ENCODE measurements around the gene GPM6B.

The GPM6B gene

GRCh38 chrX:13821738-13822137 lies 4.8 kb upstream of the GPM6B start:
- DNase-seq, result no peak

- no peak for DNase-seq
Measured at GRCh38 chrX:13816176-13816575, 717 bp downstream of the GPM6B start.

- DNase-seq, result no peak
Measured at GRCh38 chrX:13815664-13816063, 1.2 kb downstream of the GPM6B start.

- DNase-seq, result no peak
Measured at GRCh38 chrX:13808865-13809264, 8.0 kb downstream of the GPM6B start.

- no peak for DNase-seq
Measured at GRCh38 chrX:13808293-13808692, 8.6 kb downstream of the GPM6B start.

- no peak for DNase-seq
Measured at GRCh38 chrX:13805241-13805640, 11.7 kb downstream of the GPM6B start.

DNA sequence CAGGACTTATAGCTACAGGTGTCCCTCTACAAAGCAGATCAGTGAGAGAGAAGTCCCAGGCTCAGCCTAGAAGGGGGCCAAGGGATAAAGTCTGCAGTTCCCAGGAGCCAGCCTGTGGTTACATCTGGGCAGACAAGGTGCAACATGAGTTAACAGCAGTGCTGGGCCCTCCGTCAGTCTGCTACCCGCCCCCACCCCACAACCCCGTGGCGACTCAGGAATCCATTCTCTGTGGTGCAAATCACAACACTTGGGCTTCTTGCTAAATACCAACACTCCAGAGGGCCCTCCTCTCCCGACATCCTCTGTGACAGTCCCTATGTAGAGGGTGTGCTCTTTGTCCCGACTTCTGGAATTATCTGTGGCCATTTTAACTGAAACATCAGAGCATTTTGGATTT lies 13.8 kb downstream of the GPM6B start:
- no peak for DNase-seq

DNA sequence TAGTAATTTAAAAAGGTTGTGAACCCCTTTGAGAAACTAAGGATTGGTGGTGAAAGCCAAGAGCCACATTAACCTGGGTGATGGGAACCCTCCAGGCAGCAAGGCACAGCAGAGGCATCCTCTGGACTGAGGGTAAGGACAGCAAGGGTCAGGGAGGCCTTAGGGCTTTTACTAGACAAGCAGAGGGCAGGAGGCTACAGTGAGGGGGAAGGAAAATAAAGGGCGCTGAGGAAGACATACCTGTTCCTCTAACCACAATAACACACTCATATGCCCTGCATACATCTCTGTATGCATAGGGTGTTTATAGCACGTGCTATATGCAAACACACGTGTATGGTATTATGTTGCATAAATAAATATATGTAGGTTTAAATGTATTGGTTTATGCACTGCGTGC lies 18.7 kb downstream of the GPM6B start:
- no peak for DNase-seq

DNA sequence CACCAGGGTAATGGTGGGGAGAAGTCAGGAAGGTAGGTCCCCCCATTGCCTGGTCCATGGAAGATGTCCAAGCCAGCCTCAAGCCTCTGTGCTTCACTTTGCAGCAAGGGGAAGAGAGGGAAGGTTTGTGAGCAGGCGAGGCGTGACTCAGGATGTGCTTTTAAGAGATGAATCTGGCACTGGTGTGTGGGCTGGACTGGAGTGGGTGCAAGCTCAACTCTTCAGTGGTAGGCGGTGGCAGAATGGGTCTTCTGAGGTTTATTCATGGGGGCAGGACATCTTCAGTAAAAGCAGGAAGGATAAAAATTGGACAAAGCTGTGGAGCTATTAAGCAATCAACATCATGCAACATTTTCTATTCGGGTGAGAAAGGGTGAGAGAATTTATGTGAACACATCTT lies 19.4 kb downstream of the GPM6B start:
- no peak for DNase-seq

- DNase-seq, result no peak
Measured at GRCh38 chrX:13794417-13794816, 22.5 kb downstream of the GPM6B start.

GRCh38 chrX:13793897-13794296 lies 23.0 kb downstream of the GPM6B start:
- DNase-seq, result no peak

- DNase-seq, result no peak
Measured at GRCh38 chrX:13791559-13791958, 25.3 kb downstream of the GPM6B start.

GRCh38 chrX:13791145-13791544 lies 25.7 kb downstream of the GPM6B start:
- DNase-seq, result no peak

GRCh38 chrX:13790206-13791131 lies 26.4 kb downstream of the GPM6B start:
- DNase-seq, result no peak

GRCh38 chrX:13786048-13786447 lies 30.8 kb downstream of the GPM6B start:
- DNase-seq, result peak; percentile 21

DNA sequence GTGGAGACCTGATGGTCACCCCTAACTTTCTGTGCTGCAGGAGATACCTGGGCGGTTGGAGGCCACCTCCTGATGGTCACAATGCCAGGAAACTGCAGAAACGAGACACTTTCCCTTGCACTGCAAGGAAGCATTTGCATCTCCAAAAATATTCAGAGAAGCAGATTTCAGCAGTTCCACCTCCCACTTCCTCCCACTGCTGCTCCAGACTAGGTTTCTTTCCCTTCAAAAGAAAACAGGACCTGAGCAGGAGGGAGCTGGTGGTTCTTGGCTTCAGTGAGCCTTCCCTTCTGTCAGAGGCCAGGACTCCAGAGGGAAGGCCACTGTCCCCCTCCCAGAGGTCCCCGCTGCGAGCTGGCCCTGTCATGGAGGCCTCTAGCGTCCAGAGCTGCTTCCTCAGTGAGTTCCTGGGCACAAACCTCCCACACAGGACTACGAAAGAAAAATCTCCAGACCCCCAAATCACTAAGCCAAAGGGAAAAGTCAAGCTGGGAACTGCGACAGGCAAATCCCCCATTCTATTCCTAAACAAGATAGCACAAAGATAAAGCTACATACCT lies 35.9 kb downstream of the GPM6B start:
- DNase-seq, result no peak

GRCh38 chrX:13778916-13779315 lies 38.0 kb downstream of the GPM6B start:
- no peak for DNase-seq

DNA sequence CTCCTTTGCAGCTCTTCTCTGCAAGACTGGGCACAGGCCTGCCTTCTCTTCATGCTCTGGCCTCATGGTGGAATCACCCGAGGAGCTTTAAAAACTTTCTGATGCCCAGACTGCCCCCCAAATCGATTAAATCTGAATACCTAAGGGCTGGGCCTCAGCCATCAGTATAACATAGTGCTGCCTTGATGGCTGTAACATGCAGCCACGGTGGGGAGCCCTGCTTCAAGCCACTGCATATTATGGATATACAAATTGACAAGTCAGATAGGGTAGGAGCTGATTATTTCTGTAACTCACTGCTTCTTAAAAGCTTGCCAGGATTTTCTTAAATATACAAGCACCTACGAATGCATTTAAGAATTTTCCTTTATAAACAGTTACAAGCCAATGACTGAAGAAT lies 40.5 kb downstream of the GPM6B start:
- no peak for DNase-seq

GRCh38 chrX:13775837-13776236 lies 41.1 kb downstream of the GPM6B start:
- no peak for DNase-seq

- no peak for DNase-seq
Measured at GRCh38 chrX:13774696-13775095, 42.2 kb downstream of the GPM6B start.

DNA sequence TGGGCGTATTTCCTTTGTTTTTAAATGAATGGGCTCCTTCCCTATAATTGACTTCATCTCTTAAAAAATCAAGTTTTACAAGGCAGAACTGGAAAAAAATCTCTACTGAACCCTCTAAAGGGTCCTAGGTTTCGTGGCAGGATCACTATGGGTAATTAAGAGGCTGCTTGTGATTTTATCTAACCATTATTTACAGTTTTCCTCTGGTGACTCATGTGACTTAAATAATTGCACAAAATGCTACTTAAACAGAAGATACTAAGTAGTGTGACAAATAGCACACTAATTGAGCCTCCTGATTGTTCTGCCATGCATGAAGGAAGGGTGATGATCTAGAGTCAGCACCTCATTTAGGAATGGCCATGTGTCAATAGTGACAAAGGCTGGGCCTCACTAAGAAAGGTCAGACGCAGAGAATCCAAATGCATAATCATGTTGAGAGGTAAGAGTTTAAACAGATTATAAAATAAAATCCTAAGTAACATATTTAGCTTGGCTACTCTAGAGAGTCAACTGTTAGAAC lies 46.8 kb downstream of the GPM6B start:
- DNase-seq, result no peak

DNA sequence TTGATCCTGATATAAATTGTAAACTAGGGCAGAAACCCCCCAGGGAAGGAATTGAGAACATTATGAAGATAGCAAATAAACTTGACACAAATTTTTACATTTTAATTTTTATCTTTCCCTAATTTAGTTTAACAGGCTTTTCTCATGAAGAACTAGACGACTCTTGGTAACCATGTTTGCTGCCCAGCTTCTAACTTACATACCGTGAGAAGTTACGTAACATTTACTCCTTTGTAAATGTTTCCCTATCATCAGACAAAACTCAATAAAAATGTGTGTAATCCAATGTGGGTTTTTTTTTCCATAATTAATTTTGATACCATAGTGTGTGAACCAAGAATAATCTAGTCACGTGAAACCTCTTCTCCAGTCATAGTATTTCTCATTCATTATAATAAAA lies 48.0 kb downstream of the GPM6B start:
- no peak for DNase-seq

DNA sequence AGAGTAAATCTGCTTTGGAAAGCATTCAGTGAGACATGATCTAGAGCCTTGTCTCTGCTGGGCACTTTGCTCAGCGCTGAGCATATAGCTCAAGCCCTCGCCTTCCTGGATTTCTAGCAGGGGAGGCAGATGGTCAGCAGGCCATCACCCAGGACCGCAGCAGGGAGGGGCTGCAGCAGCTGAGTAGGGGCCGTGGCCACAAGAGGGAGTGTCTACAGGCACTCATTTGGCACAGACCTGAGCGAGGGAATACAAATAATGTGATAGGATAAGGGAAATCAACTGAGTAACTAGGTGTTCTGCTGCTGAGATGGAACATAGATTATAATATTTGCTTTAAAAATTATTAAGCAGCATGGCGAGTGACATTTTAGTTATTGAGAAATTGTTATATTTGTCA lies 52.1 kb downstream of the GPM6B start:
- no peak for DNase-seq

DNA sequence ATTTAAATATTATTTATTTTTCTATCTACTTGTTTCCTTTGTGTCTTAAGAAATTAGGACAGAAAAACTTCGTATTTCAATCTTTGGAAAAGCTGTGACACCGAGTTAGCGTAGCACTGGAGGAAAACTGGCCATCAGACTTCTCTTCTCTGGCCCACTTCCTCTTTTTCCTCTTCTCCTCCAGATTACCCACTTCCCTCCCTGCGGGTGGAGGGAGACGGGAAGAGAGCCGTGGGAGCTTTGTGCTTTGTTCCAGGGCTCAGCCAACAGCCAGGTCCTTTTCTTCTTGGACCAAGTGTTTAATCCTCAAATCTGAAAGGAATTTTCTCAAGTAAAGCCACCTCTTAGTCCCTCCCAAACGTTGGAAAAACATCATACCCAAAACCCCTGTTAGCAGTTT lies 52.6 kb downstream of the GPM6B start:
- DNase-seq, result no peak

DNA sequence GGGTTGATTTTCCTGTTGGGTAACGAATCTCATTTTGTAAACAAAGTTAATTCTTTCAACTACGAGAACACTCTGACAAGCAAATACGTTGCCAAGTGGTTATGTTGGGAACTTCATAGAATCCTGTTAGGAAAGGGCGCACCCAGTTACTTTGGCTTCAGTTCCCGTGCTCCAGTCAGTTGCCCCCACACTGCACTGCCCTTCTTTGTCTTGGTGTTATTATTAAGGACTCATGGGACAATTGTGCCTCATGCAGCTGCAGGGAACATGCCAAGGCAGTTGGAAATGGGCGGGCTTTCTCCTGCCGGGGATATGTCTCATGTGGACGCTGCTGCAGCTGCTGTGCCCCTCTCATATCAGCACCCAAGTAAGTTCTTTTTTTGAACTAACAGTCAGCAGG lies 53.4 kb downstream of the GPM6B start:
- no peak for DNase-seq

All from NCI-H2107 (cell line).